ENCODE data around the gene DNAJB4. TPM values are rescaled to one million over a fixed set of nuclear protein-coding genes. Genes with fewer than 3 reads are reported as not detected.
"Not testable (repeated sequence)": the region's sequence is repeated elsewhere in the genome, so short reads cannot be mapped to it uniquely, and the experiment has no call there.

Gene DNAJB4
- total RNA-seq, 1 experiment from 2014 or later: 15.1 TPM

DNA sequence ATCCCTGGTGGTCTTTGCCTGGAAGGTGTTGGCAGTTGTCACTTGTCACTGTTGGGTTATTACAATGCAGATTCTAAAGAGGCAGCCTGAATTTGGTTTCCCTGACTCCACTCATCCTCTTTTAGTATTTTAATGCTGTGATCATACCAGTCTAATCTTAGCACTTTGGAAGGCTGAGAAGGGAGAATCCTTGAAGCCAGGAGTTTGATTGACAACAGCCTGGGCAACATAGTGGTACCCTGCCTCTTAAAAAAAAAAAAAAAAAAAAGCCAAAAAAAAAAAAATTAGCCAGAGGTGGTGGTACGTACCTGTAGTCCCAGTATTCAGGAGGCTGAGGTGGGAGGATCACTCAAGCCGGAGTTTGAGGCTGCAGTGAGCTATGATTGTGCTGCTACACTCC, 48.8 kb downstream of the DNAJB4 start:
- DNase-seq: no peak

DNA sequence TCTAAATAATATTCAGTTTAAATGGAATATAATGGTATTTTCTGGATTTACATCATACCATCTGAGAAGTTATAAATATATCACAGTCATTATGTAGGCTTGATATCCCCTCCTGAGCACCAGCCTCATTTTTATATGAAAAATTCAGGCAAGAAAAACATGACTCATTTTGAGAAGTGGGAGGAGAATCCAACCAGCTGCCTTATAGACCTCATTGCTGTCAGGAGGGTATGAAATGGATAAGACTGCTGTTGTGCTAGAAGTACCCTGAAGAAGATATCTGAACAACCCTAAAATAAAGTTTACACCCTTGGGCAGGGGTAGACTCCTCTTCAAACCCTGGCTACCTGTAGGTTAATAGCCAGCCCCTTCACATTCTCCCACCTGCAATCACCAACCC, 49.8 kb downstream of the DNAJB4 start:
- H3K27me3 ChIP-seq (ENCODE audit: control insufficient read depth, insufficient read depth, low read length): no peaks in the 10 kb centered on the region
- no peak for DNase-seq
- no peak overlapping the region for H3K4me3 ChIP-seq (ENCODE audit: insufficient read depth, low read depth, low read length)
- H3K36me3 ChIP-seq (replicated peaks; ENCODE audit: control insufficient read depth, insufficient read depth, low read length): no peaks in the 10 kb centered on the region

More for the DNA sequence above, 48.8 kb downstream of the DNAJB4 start:
- Histone ChIP-seq H3K4me3 (ENCODE audit: insufficient read depth, low read depth, low read length) (no peak overlapping the region), H3K36me3 (replicated peaks; ENCODE audit: control insufficient read depth, insufficient read depth, low read length) (no peaks in the 10 kb centered on the region), H3K27me3 (ENCODE audit: control insufficient read depth, insufficient read depth, low read length) (no peaks in the 10 kb centered on the region; the same call in 1 of the 2 replicates)

GRCh38 chr1:78054972-78055371, 50.2 kb downstream of the DNAJB4 start:
- no peak for DNase-seq
- Histone ChIP-seq H3K27me3 (ENCODE audit: control insufficient read depth, insufficient read depth, low read length) (no peaks in the 10 kb centered on the region), H3K36me3 (replicated peaks; ENCODE audit: control insufficient read depth, insufficient read depth, low read length) (no peaks in the 10 kb centered on the region)

GRCh38 chr1:78055565-78056132, 50.9 kb downstream of the DNAJB4 start:
- no peaks in the 10 kb centered on the region for H3K36me3 ChIP-seq (replicated peaks; ENCODE audit: control insufficient read depth, insufficient read depth, low read length)
- no peaks in the 10 kb centered on the region for H3K27me3 ChIP-seq (ENCODE audit: control insufficient read depth, insufficient read depth, low read length)
- DNase-seq: no peak
- no peak overlapping the region for H3K4me3 ChIP-seq (ENCODE audit: insufficient read depth, low read depth, low read length)

More at GRCh38 chr1:78054972-78055371, 50.2 kb downstream of the DNAJB4 start:
- H3K4me3 ChIP-seq (ENCODE audit: insufficient read depth, low read depth, low read length): no peak overlapping the region

DNA sequence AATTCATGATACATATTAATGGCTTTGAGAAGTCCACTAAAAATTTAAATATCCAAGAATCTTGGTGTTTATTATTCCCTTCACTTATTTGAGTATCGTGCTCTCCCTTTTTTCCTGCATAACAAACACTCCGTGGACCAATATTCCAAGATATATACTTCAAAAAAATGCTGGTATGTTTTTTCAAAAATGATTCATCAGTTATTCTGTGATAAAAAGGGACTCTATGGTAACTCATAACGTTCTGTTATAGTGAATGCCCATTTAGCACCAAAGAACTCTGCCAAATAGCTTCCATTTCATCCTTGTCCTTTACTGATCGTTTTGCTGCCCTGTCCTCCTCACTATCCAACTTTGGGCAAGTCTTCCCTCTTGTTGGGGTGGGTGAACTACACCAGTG, 53.9 kb downstream of the DNAJB4 start:
- H3K27me3 ChIP-seq (ENCODE audit: control insufficient read depth, insufficient read depth, low read length): no peaks in the 10 kb centered on the region
- no peak for DNase-seq
- H3K36me3 ChIP-seq (replicated peaks; ENCODE audit: control insufficient read depth, insufficient read depth, low read length): no peaks in the 10 kb centered on the region
- no peak overlapping the region for H3K4me3 ChIP-seq (ENCODE audit: insufficient read depth, low read depth, low read length)

GRCh38 chr1:78060857-78061563, 56.3 kb downstream of the DNAJB4 start:
- Histone ChIP-seq H3K4me3 (ENCODE audit: insufficient read depth, low read depth, low read length) (no peak overlapping the region), H3K27me3 (ENCODE audit: control insufficient read depth, insufficient read depth, low read length) (no peaks in the 10 kb centered on the region), H3K36me3 (replicated peaks; ENCODE audit: control insufficient read depth, insufficient read depth, low read length) (no peaks in the 10 kb centered on the region)
- DNase-seq: no peak

DNA sequence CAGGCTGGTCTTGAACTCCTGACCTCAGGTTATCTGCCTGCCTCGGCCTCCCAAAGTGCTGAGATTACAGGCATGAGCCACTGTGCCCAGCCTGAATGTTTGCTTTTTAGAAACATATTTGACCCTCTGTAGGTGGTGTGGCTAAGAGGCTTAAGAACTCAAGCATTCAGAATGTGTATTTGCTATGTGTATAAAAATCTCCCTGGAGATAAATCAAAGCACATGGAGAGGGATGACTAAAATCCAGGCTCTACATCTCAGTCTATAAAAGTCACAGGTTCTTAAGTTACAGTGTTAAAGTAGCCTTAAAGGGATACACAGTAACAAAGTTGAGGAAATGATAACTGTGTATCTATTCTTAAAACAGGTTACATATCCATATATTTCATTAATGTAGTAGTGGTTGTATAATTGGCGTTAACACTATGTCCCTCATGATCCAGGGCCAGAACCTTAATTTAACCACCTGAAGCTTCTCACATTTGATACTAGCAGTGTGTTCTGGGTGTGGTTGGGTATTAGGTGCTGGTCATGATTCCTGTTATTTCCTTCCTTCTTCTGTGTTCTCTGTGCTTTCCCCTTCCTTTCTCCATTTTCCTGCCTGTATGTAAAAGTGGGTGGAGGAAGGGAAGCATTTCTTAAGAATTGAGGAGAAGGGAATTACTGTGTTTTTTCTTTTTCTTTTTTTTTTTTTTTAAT, 57.2 kb downstream of the DNAJB4 start:
- no peak for DNase-seq
- H3K36me3 ChIP-seq (replicated peaks; ENCODE audit: control insufficient read depth, insufficient read depth, low read length): no peaks in the 10 kb centered on the region
- no peaks in the 10 kb centered on the region for H3K27me3 ChIP-seq (ENCODE audit: control insufficient read depth, insufficient read depth, low read length)
- no peak overlapping the region for H3K4me3 ChIP-seq (ENCODE audit: insufficient read depth, low read depth, low read length)

DNA sequence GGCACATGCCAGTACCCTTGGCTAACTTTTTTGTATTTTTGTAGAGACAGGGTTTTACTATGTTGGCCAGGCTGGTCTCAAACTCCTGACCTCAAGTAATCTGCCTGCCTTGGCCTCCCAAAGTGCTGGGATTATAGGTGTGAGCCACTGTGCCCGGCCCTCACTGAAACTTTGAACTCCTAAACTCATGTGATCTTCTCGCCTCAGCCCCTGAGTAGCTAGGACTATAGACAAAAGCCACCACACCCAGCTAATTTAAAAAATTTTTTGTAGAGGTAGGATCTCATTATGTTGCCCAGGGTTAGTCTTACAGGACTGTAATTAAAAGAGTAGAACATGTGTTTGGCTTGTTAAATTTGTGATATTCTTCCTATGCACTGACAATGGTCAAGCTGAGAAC, 60.1 kb downstream of the DNAJB4 start:
- not testable (repeated sequence) for H3K27me3 ChIP-seq (ENCODE audit: control insufficient read depth, insufficient read depth, low read length); H3K4me3 ChIP-seq (ENCODE audit: insufficient read depth, low read depth, low read length); H3K36me3 ChIP-seq (replicated peaks; ENCODE audit: control insufficient read depth, insufficient read depth, low read length); DNase-seq

Other genes starting within 250 kb of the DNAJB4 start
- 86.4 and 101 TPM in 2 replicates for gene USP33, start 245.1 kb upstream of the DNAJB4 start, total RNA-seq (2014; rRNA removed; shearing (Covaris generic))
- gene MIGA1, start 225.3 kb upstream of the DNAJB4 start, total RNA-seq (2014; rRNA removed; shearing (Covaris generic)): 7.1 and 9.1 TPM in 2 replicates
- 0.90 and 1.3 TPM in 2 replicates for gene NEXN, start 116.3 kb upstream of the DNAJB4 start, total RNA-seq (2014; rRNA removed; shearing (Covaris generic))
- gene FUBP1, start 25.9 kb upstream of the DNAJB4 start, total RNA-seq (2014; rRNA removed; shearing (Covaris generic)): 165 and 230 TPM in 2 replicates
- 0.07 and 0.26 TPM in 2 replicates for gene GIPC2, start 41.0 kb downstream of the DNAJB4 start, total RNA-seq (2014; rRNA removed; shearing (Covaris generic))

Measured in H7 (cell line).